ENCODE measurements around the gene DHX16.

DHX16 gene

GRCh38 chr6:30712441-30712945 lies 39.7 kb upstream of the DHX16 start:
- H3K36me3 ChIP-seq = peaks cover 46 to 79% (median 62%) of the 10 kb centered on the region in 3 donors
- no peak for DNase-seq

GRCh38 chr6:30711758-30712380 lies 39.1 kb upstream of the DHX16 start:
- H3K4me3 ChIP-seq = no peak overlapping the region
- no peak for DNase-seq
- no peak for TF ChIP-seq CTCF (IDR thresholded peaks at IDR 0.05)
- no peak overlapping the region for H3K27ac ChIP-seq
- peaks cover 53 to 85% (median 67%) of the 10 kb centered on the region in 3 donors for H3K36me3 ChIP-seq
- peaks cover 0 to 9% (median 5%) of the 10 kb centered on the region in 4 donors for H3K4me1 ChIP-seq
- no peaks in the 10 kb centered on the region for H3K9me3 ChIP-seq
- no peaks in the 10 kb centered on the region for H3K27me3 ChIP-seq
- intact Hi-C loops (cut with DNase I; ENCODE audit: low total_unique reads) = no loop called here

More at GRCh38 chr6:30712441-30712945, 39.7 kb upstream of the DHX16 start:
- Histone ChIP-seq H3K27me3 (no peaks in the 10 kb centered on the region), H3K4me3 (no peak overlapping the region), H3K9me3 (no peaks in the 10 kb centered on the region), H3K4me1 (peaks cover 0 to 9% (median 5%) of the 10 kb centered on the region in 4 donors), H3K27ac (no peak overlapping the region)
- no peak for TF ChIP-seq CTCF (IDR thresholded peaks at IDR 0.05)
- intact Hi-C loops (cut with DNase I; ENCODE audit: low total_unique reads) = no loop called here

- Histone ChIP-seq H3K9me3 (no peaks in the 10 kb centered on the region), H3K4me3 (no peak overlapping the region), H3K27ac (no peak overlapping the region), H3K27me3 (no peaks in the 10 kb centered on the region), H3K36me3 (peaks cover 53 to 100% (median 84%) of the 10 kb centered on the region in 3 donors), H3K4me1 (no peaks in the 10 kb centered on the region)
- intact Hi-C loops (cut with DNase I; ENCODE audit: low total_unique reads) = no loop called here
- TF ChIP-seq CTCF (IDR thresholded peaks at IDR 0.05) = no peak
- no peak for DNase-seq
Measured at GRCh38 chr6:30709101-30709868, 36.5 kb upstream of the DHX16 start.

- TF ChIP-seq CTCF (IDR thresholded peaks at IDR 0.05) = no peak
Measured at GRCh38 chr6:30707281-30707850, 34.6 kb upstream of the DHX16 start.

GRCh38 chr6:30705620-30706019 lies 32.8 kb upstream of the DHX16 start:
- peaks cover 29 to 97% (median 66%) of the 10 kb centered on the region in 3 donors for H3K36me3 ChIP-seq

More at GRCh38 chr6:30707281-30707850, 34.6 kb upstream of the DHX16 start:
- no peak for DNase-seq
- Histone ChIP-seq H3K9me3 (no peaks in the 10 kb centered on the region), H3K4me1 (no peaks in the 10 kb centered on the region), H3K27ac (no peak overlapping the region), H3K27me3 (no peaks in the 10 kb centered on the region), H3K4me3 (no peak overlapping the region), H3K36me3 (peaks cover 36 to 100% (median 83%) of the 10 kb centered on the region in 3 donors)
- intact Hi-C loops (cut with DNase I; ENCODE audit: low total_unique reads) = no loop called here

More at GRCh38 chr6:30705620-30706019, 32.8 kb upstream of the DHX16 start:
- DNase-seq = peak in 1 of 2 donors; percentile 24
- Histone ChIP-seq H3K4me3 (no peak overlapping the region), H3K4me1 (no peaks in the 10 kb centered on the region), H3K9me3 (no peaks in the 10 kb centered on the region), H3K27me3 (no peaks in the 10 kb centered on the region), H3K27ac (no peak overlapping the region)
- intact Hi-C loops (cut with DNase I; ENCODE audit: low total_unique reads) = no loop called here
- no peak for TF ChIP-seq CTCF (IDR thresholded peaks at IDR 0.05)

Data from tibial artery (tissue), 4 donors.